A549 (cell line): ENCODE measurements around the gene SORCS3. TPM values are rescaled to one million over a fixed set of nuclear protein-coding genes. Genes with fewer than 3 reads are reported as not detected.
A peak's percentile ranks its signal among the peaks of the same experiment; 100 is the strongest.

Experiments used
- ATAC-seq, 2 experiments: fragments of 200-7000 bp in 1 of 2; fragments of >200 bp in 1 of 2; cut with Nextera tagmentation in 1 of 2; cut with Tn5 transposase in 1 of 2; 3 replicates each; pipeline versions ENCODE4 v1.8.0 to v1.9.1; 2018 to 2020; ENCODE audit warnings: mild to moderate bottlenecking in 1 of 2, moderate library complexity in 1 of 2
- CTCF ChIA-PET: fragments of 300-600 bp; sonication (Branson Sonifier 250); formaldehyde crosslinking; extraction: SDS; loops from one replicate; lab custom pipeline; 2021; ENCODE audit warnings: antibody characterized with exemption, inconsistent platforms; lab: Yijun Ruan, JAX
- POLR2A ChIA-PET: fragments of 350-600 bp; formaldehyde crosslinking; extraction: SDS; loops from one replicate; lab custom pipeline; 2021; ENCODE audit warnings: antibody characterized with exemption, inconsistent platforms; lab: Yijun Ruan, JAX
- DNase-seq, 2 experiments: peaks; one replicate each; pipeline versions ENCODE4 v3.0.0 to v3.0.0-alpha.2; 2011 to 2016; ENCODE audit warnings: low read depth in 1 of 2, low spot score in 1 of 2
- FAIRE-seq: peaks from 2 replicates; lab custom pipeline; 2011; peaks lifted over from hg19 to GRCh38; lab: Jason Lieb, UNC
- H3K27ac ChIP-seq, 2 experiments: fragments of >200 bp; sonication (Bioruptor Twin); formaldehyde crosslinking; 3 replicates each; pipeline ENCODE4 v1.5.1; 2016 to 2017
- H3K4me1 ChIP-seq: fragments of >200 bp; sonication (Bioruptor Twin); formaldehyde crosslinking; 3 replicates; pipeline ENCODE4 v1.6.1; 2016
- H3K4me2 ChIP-seq: fragments of >200 bp; sonication (Bioruptor Twin); formaldehyde crosslinking; 3 replicates; pipeline ENCODE4 v1.6.1; 2016
- H3K4me3 ChIP-seq: fragments of >200 bp; sonication (Bioruptor Twin); formaldehyde crosslinking; 3 replicates; pipeline ENCODE4 v1.5.1; 2016
- H3K9me3 ChIP-seq: fragments of >200 bp; sonication (Bioruptor Twin); formaldehyde crosslinking; 3 replicates; pipeline ENCODE4 v1.6.1; 2016
- CBX2 ChIP-seq: fragments of 200-600 bp; sonication (generic); IDR thresholded peaks from 2 replicates; pipeline ENCODE4 v1.6.1; 2016; ENCODE audit warnings: low read depth, mild to moderate bottlenecking, borderline replicate concordance
- CHD4 ChIP-seq: fragments of 200-600 bp; sonication (generic); IDR thresholded peaks from 2 replicates; pipeline ENCODE4 v1.6.1; 2016; ENCODE audit warnings: antibody characterized with exemption, mild to moderate bottlenecking, borderline replicate concordance
- EHMT2 ChIP-seq: fragments of 200-600 bp; sonication (generic); IDR thresholded peaks from 2 replicates; pipeline ENCODE4 v1.6.1; 2016; ENCODE audit warnings: antibody characterized with exemption, low read depth, mild to moderate bottlenecking, moderate library complexity
- EP300 ChIP-seq, 2 experiments: fragments of >200 bp; sonication (Bioruptor Twin); formaldehyde crosslinking; IDR thresholded peaks; 2 replicates in 1 of 2; 3 replicates in 1 of 2; pipeline ENCODE4 v1.6.1; 2016 to 2017
- ESRRA ChIP-seq: fragments of 150-350 bp; IDR thresholded peaks from 2 replicates; pipeline ENCODE4 v1.6.1; 2014; ENCODE audit warnings: mild to moderate bottlenecking, low read length, borderline replicate concordance
- FOSL2 ChIP-seq, 2 experiments: fragments of 450-650 bp in 1 of 2; fragments of >200 bp in 1 of 2; sonication (Bioruptor Twin) in 1 of 2; formaldehyde crosslinking; IDR thresholded peaks; 2 replicates each; pipeline versions ENCODE4 v1.5.0 to v1.6.1; 2016 to 2020; ENCODE audit warnings: mild to moderate bottlenecking in 1 of 2, moderate library complexity in 1 of 2
- GATA3 ChIP-seq: IDR thresholded peaks from 2 replicates; pipeline ENCODE4 v1.6.1; 2012; ENCODE audit warnings: borderline replicate concordance
- HDAC2 ChIP-seq: fragments of 200-600 bp; sonication (generic); IDR thresholded peaks from 2 replicates; pipeline ENCODE4 v1.6.1; 2016
- HEYL ChIP-seq: fragments of 250-450 bp; sonication (Bioruptor Pico); IDR thresholded peaks from 2 replicates; pipeline ENCODE4 v1.8.0; 2021; ENCODE audit warnings: mild to moderate bottlenecking, moderate library complexity
- HOXB13 ChIP-seq: fragments of 250-450 bp; sonication (Bioruptor Pico); IDR thresholded peaks from 2 replicates; pipeline ENCODE4 v1.5.0; 2020; ENCODE audit warnings: low read depth, mild to moderate bottlenecking, moderate library complexity
- JUN ChIP-seq, 2 experiments: fragments of >200 bp; sonication (Bioruptor Twin); formaldehyde crosslinking; IDR thresholded peaks; 2 replicates in 1 of 2; 3 replicates in 1 of 2; pipeline ENCODE4 v1.6.1; 2016 to 2017
- MAZ ChIP-seq: fragments of 150-350 bp; IDR thresholded peaks from 2 replicates; pipeline ENCODE4 v1.6.1; 2014; ENCODE audit warnings: antibody characterized with exemption, low read depth, low read length, borderline replicate concordance
- NR3C1 ChIP-seq: fragments of >200 bp; sonication (Bioruptor Twin); formaldehyde crosslinking; IDR thresholded peaks from 3 replicates; pipeline ENCODE4 v1.6.1; 2017
- PHF8 ChIP-seq: fragments of 200-600 bp; sonication (generic); IDR thresholded peaks from 2 replicates; pipeline ENCODE4 v1.6.1; 2016; ENCODE audit warnings: low read depth, mild to moderate bottlenecking, antibody characterized with exemption, moderate library complexity, borderline replicate concordance
- POLR2A ChIP-seq: IDR thresholded peaks from 2 replicates; pipeline ENCODE4 v1.6.1; 2012; ENCODE audit warnings: mild to moderate bottlenecking, low read length
- POLR2AphosphoS2 ChIP-seq: conservative IDR thresholded peaks from 2 replicates; pipeline ENCODE4 v1.6.1; 2012; ENCODE audit warnings: low read length, improper control_type of control experiment, inconsistent platforms
- RAD21 ChIP-seq, 2 experiments: fragments of >200 bp in 1 of 2; sonication (Bioruptor Twin) in 1 of 2; formaldehyde crosslinking in 1 of 2; IDR thresholded peaks in 1 of 2; conservative IDR thresholded peaks in 1 of 2; 2 replicates in 1 of 2; 3 replicates in 1 of 2; pipeline ENCODE4 v1.6.1; 2012 to 2018; ENCODE audit warnings: inconsistent platforms in 1 of 2
- RNF2 ChIP-seq: fragments of 200-600 bp; sonication (generic); IDR thresholded peaks from 2 replicates; pipeline ENCODE4 v1.6.1; 2016; ENCODE audit warnings: low read depth, mild to moderate bottlenecking, antibody characterized with exemption, moderate library complexity, borderline replicate concordance
- TFCP2L1 ChIP-seq: fragments of 250-450 bp; sonication (Bioruptor Pico); IDR thresholded peaks from 2 replicates; pipeline ENCODE4 v1.5.0; 2021; ENCODE audit warnings: mild to moderate bottlenecking
- TP53 ChIP-seq: fragments of 250-450 bp; sonication (Bioruptor Pico); IDR thresholded peaks from 2 replicates; pipeline ENCODE4 v1.5.0; 2021; ENCODE audit warnings: mild to moderate bottlenecking, moderate library complexity
- ZC3H11A ChIP-seq: fragments of 450-650 bp; IDR thresholded peaks from 2 replicates; pipeline ENCODE4 v1.6.1; 2014; ENCODE audit warnings: antibody characterized with exemption, mild to moderate bottlenecking
- ZNF302 ChIP-seq: fragments of 250-450 bp; sonication (Bioruptor Pico); IDR thresholded peaks from 2 replicates; pipeline ENCODE4 v1.9.0; 2021; ENCODE audit warnings: inconsistent platforms, mild to moderate bottlenecking, moderate library complexity
- WGBS: methylation state at CpG from one replicate; pipeline ENCODE4 v1.1.6; 2017; ENCODE audit errors: missing lambda C conversion rate; 5-methylcytosine and 5-hydroxymethylcytosine counted together
- polyA plus RNA-seq, 4 experiments: library from polyadenylated mRNA; depleted of rRNA in 3 of 4; stranded (reverse); fragments of >200 nt; fragmentation: RNase III in 1 of 4; extraction: RNeasy Plus Mini Kit Qiagen cat#74134 plus additional on column Dnase treatment in 1 of 4; gene quantifications; 2 replicates in 3 of 4; 3 replicates in 1 of 4; pipeline ENCODE4 v1.2.3, GENCODE V29; 2011 to 2017
- TF ChIP-seq, protein P1 (sequence below): fragments of 450-650 bp; IDR thresholded peaks from 2 replicates; pipeline ENCODE4 v1.6.1; 2014; ENCODE audit warnings: antibody characterized with exemption
- TF ChIP-seq, protein P2 (sequence below): IDR thresholded peaks from 2 replicates; pipeline ENCODE4 v1.6.1; 2012
- TF ChIP-seq, protein P3 (sequence below): IDR thresholded peaks from 2 replicates; pipeline ENCODE4 v1.6.1; 2012
- TF ChIP-seq, protein P4 (sequence below): IDR thresholded peaks from 2 replicates; pipeline ENCODE4 v1.6.1; 2012; ENCODE audit warnings: low read depth, borderline replicate concordance

Gene SORCS3
- polyA plus RNA-seq, 2 of the 4 experiments (the other 2 are of a cell fraction): not detected

DNA sequence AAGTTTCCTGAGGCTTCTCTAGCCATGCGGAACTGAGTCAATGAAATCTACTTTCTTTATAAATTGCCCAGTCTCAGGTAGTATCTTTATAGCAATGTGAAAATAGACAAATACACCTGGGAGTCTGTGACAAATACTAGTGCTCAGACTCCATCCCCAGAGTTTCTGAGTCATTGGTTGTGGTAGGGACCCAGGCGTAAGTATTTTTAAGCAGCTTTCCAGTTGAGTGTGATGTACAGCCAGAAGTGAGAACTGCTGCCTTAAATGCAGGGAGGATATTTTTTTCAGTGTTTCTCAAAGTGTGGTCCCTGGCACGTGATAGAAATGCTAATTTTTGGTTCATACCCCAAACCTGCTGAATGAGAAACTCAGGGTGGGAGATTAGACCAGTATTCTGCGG lies 121.7 kb downstream of the SORCS3 start (continued):
- no peak for TF ChIP-seq TP53 (CRISPR knock-in tag)

DNA sequence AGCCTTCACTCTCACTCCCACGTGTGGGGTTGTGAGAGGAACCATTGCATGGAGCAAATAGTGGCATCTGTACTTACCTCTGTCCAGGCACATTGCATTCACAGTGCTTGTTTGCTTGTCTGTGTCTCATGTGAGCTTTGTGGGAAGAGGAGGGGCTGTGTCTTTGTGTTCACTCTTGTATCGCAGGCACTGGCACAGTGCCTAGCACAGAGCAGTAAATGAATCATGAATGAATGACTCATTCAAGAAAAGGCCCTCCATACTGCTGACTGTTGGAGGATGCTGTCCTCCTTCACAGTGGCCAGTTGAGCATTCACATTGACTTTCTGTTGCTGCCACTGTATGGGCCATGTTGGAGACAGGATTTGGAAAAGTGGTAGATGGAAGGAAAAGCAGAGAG lies 125.3 kb downstream of the SORCS3 start:
- ATAC-seq: no peak
- CTCF ChIA-PET: interaction anchor here (0.6 kb wide), 1 partner anchor 11 kb away, joined by 3 read pairs; no protein-coding TSS in a partner anchor
- 0% methylated on average over 2 of the region's 2 CpGs for WGBS
- TF ChIP-seq MAZ (no peak), CBX2 (no peak), FOSL2 (IDR thresholded peaks at IDR 0.05) (no peak), FOSL2 (CRISPR knock-in tag; IDR thresholded peaks at IDR 0.05) (no peak), EHMT2 (no peak)
- TF ChIP-seq, protein P1, sequence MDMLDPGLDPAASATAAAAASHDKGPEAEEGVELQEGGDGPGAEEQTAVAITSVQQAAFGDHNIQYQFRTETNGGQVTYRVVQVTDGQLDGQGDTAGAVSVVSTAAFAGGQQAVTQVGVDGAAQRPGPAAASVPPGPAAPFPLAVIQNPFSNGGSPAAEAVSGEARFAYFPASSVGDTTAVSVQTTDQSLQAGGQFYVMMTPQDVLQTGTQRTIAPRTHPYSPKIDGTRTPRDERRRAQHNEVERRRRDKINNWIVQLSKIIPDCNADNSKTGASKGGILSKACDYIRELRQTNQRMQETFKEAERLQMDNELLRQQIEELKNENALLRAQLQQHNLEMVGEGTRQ: no peak
- no peaks in the 10 kb centered on the region for H3K4me1 ChIP-seq
- no peak for DNase-seq
- no peaks in the 10 kb centered on the region for H3K9me3 ChIP-seq
- no peak overlapping the region for H3K4me2 ChIP-seq
- no peak overlapping the region for H3K4me3 ChIP-seq
- POLR2A ChIA-PET: no interaction called here
- no peak for FAIRE-seq
- H3K27ac ChIP-seq: no peak overlapping the region

DNA sequence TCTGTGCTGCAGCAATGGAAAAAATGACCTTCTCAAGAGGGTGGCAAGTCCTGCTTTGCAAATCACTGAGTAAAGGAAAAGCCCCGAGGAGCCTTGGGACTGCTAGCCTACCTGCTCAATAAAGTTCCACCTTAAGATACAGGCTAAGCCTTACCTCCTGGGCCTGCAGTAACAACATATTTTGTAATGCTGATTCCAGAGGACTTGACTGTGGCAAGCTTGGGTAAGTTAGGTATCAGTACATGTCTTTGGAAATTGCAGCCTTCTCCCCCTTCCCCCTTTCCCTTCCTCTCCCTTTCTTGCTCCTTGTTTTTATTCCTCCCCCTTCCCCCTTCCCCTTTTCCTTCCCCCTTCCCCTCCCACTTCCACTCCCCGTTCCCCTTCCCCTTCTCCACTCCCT lies 126.2 kb downstream of the SORCS3 start:
- 6% methylated on average over 1 of the region's 2 CpGs for WGBS
- no peaks in the 10 kb centered on the region for H3K4me1 ChIP-seq
- no peak overlapping the region for H3K27ac ChIP-seq
- DNase-seq (no peak), ATAC-seq (no peak), FAIRE-seq (no peak)
- TF ChIP-seq PHF8: no peak
- TF ChIP-seq ZNF302 (CRISPR knock-in tag): no peak
- no peak for TF ChIP-seq NR3C1
- no peak for TF ChIP-seq POLR2AphosphoS2
- H3K9me3 ChIP-seq: no peaks in the 10 kb centered on the region
- no peak overlapping the region for H3K4me2 ChIP-seq
- H3K4me3 ChIP-seq: no peak overlapping the region
- POLR2A ChIA-PET: no interaction called here
- CTCF ChIA-PET: interaction anchor here (0.6 kb wide), 1 partner anchor 10 kb away, joined by 3 read pairs; no protein-coding TSS in a partner anchor

DNA sequence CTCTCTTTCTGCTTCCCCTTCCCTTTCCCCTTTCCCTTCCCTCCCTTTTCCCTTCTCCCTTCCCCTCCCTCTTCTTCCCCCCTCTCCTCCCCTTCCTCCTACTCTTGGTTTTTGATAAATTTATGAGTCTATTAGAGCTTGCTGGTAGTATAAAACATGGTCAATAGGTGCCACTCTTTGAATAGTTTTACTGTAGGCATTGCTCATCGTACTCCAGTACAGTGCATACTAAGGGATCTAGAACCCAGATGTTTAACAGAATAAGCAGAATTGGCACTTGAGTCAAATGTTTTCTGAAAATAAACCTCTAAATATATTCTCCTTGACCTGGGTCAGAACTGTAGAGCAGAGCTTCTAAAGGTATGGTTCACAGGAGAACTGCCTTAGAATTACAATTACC lies 126.7 kb downstream of the SORCS3 start:
- TF ChIP-seq ZNF302 (CRISPR knock-in tag) (no peak), GATA3 (no peak), HEYL (CRISPR knock-in tag) (no peak), RAD21 (conservative IDR thresholded peaks at IDR 0.05 in 1 of 2, IDR thresholded peaks at IDR 0.05 in 1 of 2) (0 out of 5 replicates have a peak, but pooled peaks of 1 of the 2 experiments have one; percentile 17), PHF8 (no peak), ESRRA (no peak), TFCP2L1 (CRISPR knock-in tag) (no peak), POLR2AphosphoS2 (no peak)
- TF ChIP-seq, protein P2, sequence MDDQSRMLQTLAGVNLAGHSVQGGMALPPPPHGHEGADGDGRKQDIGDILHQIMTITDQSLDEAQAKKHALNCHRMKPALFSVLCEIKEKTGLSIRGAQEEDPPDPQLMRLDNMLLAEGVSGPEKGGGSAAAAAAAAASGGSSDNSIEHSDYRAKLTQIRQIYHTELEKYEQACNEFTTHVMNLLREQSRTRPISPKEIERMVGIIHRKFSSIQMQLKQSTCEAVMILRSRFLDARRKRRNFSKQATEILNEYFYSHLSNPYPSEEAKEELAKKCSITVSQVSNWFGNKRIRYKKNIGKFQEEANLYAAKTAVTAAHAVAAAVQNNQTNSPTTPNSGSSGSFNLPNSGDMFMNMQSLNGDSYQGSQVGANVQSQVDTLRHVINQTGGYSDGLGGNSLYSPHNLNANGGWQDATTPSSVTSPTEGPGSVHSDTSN: no peak
- ChIA-PET POLR2A (no interaction called here), CTCF (interaction anchor here (0.7 to 1.0 kb wide), 2 partner anchors 187 to 1944 kb away, joined by 3 read pairs; no protein-coding TSS in a partner anchor)
- Histone ChIP-seq H3K4me3 (no peak overlapping the region), H3K27ac (no peak overlapping the region), H3K9me3 (no peaks in the 10 kb centered on the region), H3K4me2 (no peak overlapping the region), H3K4me1 (no peaks in the 10 kb centered on the region)
- DNase-seq: no peak
- ATAC-seq: peak in 1 of 2 experiments; percentile 55; a peak in 1 of 6 replicates
- 4% methylated on average over 1 of the region's 1 CpG for WGBS
- no peak for FAIRE-seq

DNA sequence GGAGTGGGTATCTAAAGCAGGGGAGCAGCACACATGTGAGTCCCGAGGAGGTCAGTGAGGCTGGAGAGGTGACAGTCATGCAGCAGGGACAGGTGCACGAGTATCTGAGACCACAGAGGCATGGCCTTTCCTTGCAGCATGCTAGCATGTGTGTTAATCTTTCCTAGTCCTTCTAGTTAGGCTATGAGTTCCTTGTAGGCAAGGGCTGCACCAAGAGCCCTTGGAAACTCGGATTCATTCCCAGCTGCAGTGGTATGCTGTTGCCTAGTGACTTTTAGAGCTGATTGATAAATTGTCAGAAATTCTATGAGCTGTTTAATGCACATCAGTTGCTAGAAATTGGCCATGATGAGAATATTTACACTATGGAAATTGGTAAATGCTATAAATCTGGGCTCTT lies 132.0 kb downstream of the SORCS3 start:
- H3K9me3 ChIP-seq: no peaks in the 10 kb centered on the region
- ATAC-seq: no peak
- H3K4me1 ChIP-seq: no peaks in the 10 kb centered on the region
- 0% methylated on average over 3 of the region's 3 CpGs for WGBS
- no peak overlapping the region for H3K4me3 ChIP-seq
- no peak for DNase-seq
- H3K27ac ChIP-seq: no peak overlapping the region
- POLR2A ChIA-PET: no interaction called here
- CTCF ChIA-PET: no interaction called here
- FAIRE-seq: no peak
- no peak overlapping the region for H3K4me2 ChIP-seq
- no peak for TF ChIP-seq CHD4
- TF ChIP-seq TFCP2L1 (CRISPR knock-in tag): no peak
- TF ChIP-seq, protein P2: no peak
- TF ChIP-seq, protein P3, sequence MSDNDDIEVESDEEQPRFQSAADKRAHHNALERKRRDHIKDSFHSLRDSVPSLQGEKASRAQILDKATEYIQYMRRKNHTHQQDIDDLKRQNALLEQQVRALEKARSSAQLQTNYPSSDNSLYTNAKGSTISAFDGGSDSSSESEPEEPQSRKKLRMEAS: no peak
- TF ChIP-seq HDAC2: no peak
- no peak for TF ChIP-seq RNF2
- TF ChIP-seq ZC3H11A: no peak
- TF ChIP-seq, protein P4, sequence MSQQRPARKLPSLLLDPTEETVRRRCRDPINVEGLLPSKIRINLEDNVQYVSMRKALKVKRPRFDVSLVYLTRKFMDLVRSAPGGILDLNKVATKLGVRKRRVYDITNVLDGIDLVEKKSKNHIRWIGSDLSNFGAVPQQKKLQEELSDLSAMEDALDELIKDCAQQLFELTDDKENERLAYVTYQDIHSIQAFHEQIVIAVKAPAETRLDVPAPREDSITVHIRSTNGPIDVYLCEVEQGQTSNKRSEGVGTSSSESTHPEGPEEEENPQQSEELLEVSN: no peak
- TF ChIP-seq GATA3: no peak
- TF ChIP-seq POLR2A: no peak
- TF ChIP-seq NR3C1: no peak
- TF ChIP-seq HOXB13 (CRISPR knock-in tag): no peak
- no peak for TF ChIP-seq EP300 (IDR thresholded peaks at IDR 0.05)
- TF ChIP-seq JUN (IDR thresholded peaks at IDR 0.05): no peak
